Measurements from ENCODE around the gene AASDHPPT.
"Not testable (repeated sequence)": the region's sequence is repeated elsewhere in the genome, so short reads cannot be mapped to it uniquely, and the experiment has no call there.

Gene AASDHPPT

GRCh38 chr11:106077609-106078455 lies at the start of gene AASDHPPT:
AASDHPPT (plus strand) TSS chr11:106077662; CDS start chr11:106077711, 49 bp downstream.
- Mint-ChIP-seq H3K4me1 (peaks cover 37% of the 10 kb centered on the region), H3K9me3 (no peaks in the 10 kb centered on the region)

DNA sequence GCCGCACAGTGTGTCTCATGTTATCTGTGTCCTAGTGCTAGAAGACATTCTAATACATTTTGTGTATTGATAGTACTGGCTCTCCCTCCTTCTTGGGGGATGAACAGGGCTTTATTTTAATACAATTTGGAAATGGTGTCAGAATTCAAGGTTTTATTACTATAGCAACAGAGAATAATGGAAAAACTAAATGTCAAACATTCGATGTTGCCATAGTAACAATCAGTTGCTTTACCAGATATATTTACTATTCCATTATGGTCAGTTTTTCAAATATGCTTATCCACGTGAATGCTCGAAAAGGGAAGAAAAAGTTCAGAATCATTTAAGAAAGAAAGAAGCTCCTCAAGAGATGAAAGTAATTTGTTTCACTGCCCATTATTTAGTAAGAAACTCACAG lies 46.9 kb upstream of the AASDHPPT start:
- ATAC-seq (ENCODE audit: low read depth) (no peak), DNase-seq (ENCODE audit: low spot score in 2 of 2) (no peak)
- Mint-ChIP-seq H3K36me3 (peaks cover 2% of the 10 kb centered on the region), H3K9me3 (peaks cover 3% of the 10 kb centered on the region), H3K4me3 (no peak overlapping the region), H3K27ac (no peak overlapping the region), H3K27me3 (peaks cover 15% of the 10 kb centered on the region), H3K4me1 (no peaks in the 10 kb centered on the region)

More at GRCh38 chr11:106077609-106078455, at the start of gene AASDHPPT:
- peak; percentile 14 for ATAC-seq (ENCODE audit: low read depth)
- Mint-ChIP-seq H3K36me3 (peaks cover 12% of the 10 kb centered on the region), H3K27me3 (no peaks in the 10 kb centered on the region), H3K27ac (peak within 1 kb of the TSS; percentile 97), H3K4me3 (peak within 1 kb of the TSS; percentile 91)
- DNase-seq (ENCODE audit: low spot score in 2 of 2), result no peak

GRCh38 chr11:106031202-106031810 lies 46.2 kb upstream of the AASDHPPT start:
- peaks cover 2% of the 10 kb centered on the region for H3K36me3 Mint-ChIP-seq
- H3K4me3 Mint-ChIP-seq, result no peak overlapping the region
- H3K4me1 Mint-ChIP-seq, result no peaks in the 10 kb centered on the region
- H3K27ac Mint-ChIP-seq, result no peak overlapping the region
- H3K27me3 Mint-ChIP-seq, result peaks cover 15% of the 10 kb centered on the region
- H3K9me3 Mint-ChIP-seq, result peaks cover 2% of the 10 kb centered on the region
- ATAC-seq (ENCODE audit: low read depth), result no peak
- DNase-seq (ENCODE audit: low spot score in 2 of 2), result no peak

GRCh38 chr11:106031936-106032335 lies 45.5 kb upstream of the AASDHPPT start:
- ATAC-seq (ENCODE audit: low read depth) (no peak), DNase-seq (ENCODE audit: low spot score in 2 of 2) (no peak)
- no peaks in the 10 kb centered on the region for H3K4me1 Mint-ChIP-seq
- H3K27ac Mint-ChIP-seq, result no peak overlapping the region
- H3K27me3 Mint-ChIP-seq, result peaks cover 15% of the 10 kb centered on the region
- no peak overlapping the region for H3K4me3 Mint-ChIP-seq
- peaks cover 2% of the 10 kb centered on the region for H3K36me3 Mint-ChIP-seq
- H3K9me3 Mint-ChIP-seq, result peaks cover 2% of the 10 kb centered on the region

GRCh38 chr11:106032861-106033260 lies 44.6 kb upstream of the AASDHPPT start:
- Mint-ChIP-seq H3K27ac (no peak overlapping the region), H3K36me3 (no peaks in the 10 kb centered on the region), H3K4me1 (no peaks in the 10 kb centered on the region), H3K9me3 (no peaks in the 10 kb centered on the region), H3K4me3 (no peak overlapping the region), H3K27me3 (peaks cover 18% of the 10 kb centered on the region)
- no peak for ATAC-seq (ENCODE audit: low read depth)
- no peak for DNase-seq (ENCODE audit: low spot score in 2 of 2)

GRCh38 chr11:106043540-106043939 lies 33.9 kb upstream of the AASDHPPT start:
- Mint-ChIP-seq H3K36me3 (no peaks in the 10 kb centered on the region), H3K4me1 (no peaks in the 10 kb centered on the region), H3K27ac (no peak overlapping the region), H3K4me3 (no peak overlapping the region), H3K9me3 (no peaks in the 10 kb centered on the region), H3K27me3 (peaks cover 4% of the 10 kb centered on the region)
- DNase-seq (ENCODE audit: low spot score in 2 of 2) (no peak), ATAC-seq (ENCODE audit: low read depth) (no peak)

DNA sequence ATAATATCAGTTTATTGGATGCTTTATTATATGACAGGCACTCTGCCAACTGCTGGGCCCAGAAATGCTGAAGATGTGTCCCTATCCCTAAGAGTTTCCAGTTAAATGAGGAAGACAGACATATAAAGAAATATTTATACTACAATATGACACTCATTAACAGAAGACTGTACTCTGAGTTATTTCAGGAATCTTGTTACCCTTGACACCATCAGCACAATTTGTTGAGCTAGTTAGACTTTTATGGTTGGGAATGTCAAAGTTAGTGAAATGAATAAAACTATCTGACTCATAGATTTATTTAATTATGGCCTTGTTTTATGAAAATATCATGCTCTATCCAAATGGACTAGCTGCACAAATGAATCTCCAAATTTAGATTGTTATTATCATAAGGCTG lies 29.8 kb upstream of the AASDHPPT start:
- no peak for ATAC-seq (ENCODE audit: low read depth)
- no peak overlapping the region for H3K27ac Mint-ChIP-seq
- H3K4me3 Mint-ChIP-seq, result no peak overlapping the region
- no peaks in the 10 kb centered on the region for H3K36me3 Mint-ChIP-seq
- peaks cover 4% of the 10 kb centered on the region for H3K27me3 Mint-ChIP-seq
- H3K4me1 Mint-ChIP-seq, result no peaks in the 10 kb centered on the region
- no peak for DNase-seq (ENCODE audit: low spot score in 2 of 2)
- H3K9me3 Mint-ChIP-seq, result no peaks in the 10 kb centered on the region

- no peak for ATAC-seq (ENCODE audit: low read depth)
- DNase-seq (ENCODE audit: low spot score in 2 of 2), result no peak
- H3K4me3 Mint-ChIP-seq, result no peak overlapping the region
- no peaks in the 10 kb centered on the region for H3K4me1 Mint-ChIP-seq
- H3K36me3 Mint-ChIP-seq, result peaks cover 2% of the 10 kb centered on the region
- H3K27me3 Mint-ChIP-seq, result no peaks in the 10 kb centered on the region
- H3K27ac Mint-ChIP-seq, result no peak overlapping the region
- no peaks in the 10 kb centered on the region for H3K9me3 Mint-ChIP-seq
Measured at GRCh38 chr11:106049727-106050476, 27.6 kb upstream of the AASDHPPT start.

DNA sequence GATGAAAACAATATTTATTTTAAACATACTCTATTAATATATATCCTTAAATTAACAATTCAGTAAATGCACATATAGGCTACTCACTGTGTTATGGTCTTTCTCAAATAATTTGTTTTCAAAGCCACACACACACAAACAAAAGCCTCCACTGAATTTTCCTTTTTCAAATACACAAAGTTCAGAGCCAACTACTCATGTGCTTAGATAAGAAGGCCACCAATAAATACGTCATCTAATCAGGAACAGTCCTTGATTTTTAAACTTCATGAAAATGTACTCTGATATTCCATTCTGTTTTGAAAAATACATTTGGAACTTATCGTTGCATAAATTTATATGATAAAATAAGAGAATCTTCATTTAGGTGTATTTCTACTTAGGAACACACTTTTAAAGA lies 26.4 kb upstream of the AASDHPPT start:
- H3K27me3 Mint-ChIP-seq, result no peaks in the 10 kb centered on the region
- H3K36me3 Mint-ChIP-seq, result peaks cover 4% of the 10 kb centered on the region
- no peaks in the 10 kb centered on the region for H3K9me3 Mint-ChIP-seq
- DNase-seq (ENCODE audit: low spot score in 2 of 2) (no peak), ATAC-seq (ENCODE audit: low read depth) (no peak)
- H3K4me3 Mint-ChIP-seq, result no peak overlapping the region
- no peaks in the 10 kb centered on the region for H3K4me1 Mint-ChIP-seq
- no peak overlapping the region for H3K27ac Mint-ChIP-seq

DNA sequence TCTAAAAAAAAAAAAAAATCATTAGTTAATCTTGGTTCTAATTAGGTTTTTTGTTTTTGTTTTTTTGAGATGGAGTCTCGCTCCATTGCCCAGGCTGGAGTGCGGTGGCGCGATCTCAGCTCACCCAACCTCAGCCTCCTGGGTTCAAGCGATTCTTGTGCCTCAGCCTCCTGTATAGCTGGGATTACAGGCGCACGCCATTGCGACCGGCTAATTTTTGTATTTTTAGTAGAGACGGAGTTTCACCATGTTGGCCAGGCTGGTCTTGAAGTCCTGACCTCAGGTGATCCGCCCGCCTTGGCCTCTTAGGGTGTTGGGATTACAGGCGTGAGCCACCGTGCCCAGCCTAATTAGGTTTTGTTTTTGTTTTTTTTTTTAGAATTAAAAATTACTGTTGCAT lies 19.1 kb upstream of the AASDHPPT start:
- H3K4me3 Mint-ChIP-seq; DNase-seq (ENCODE audit: low spot score in 2 of 2); H3K27ac Mint-ChIP-seq; H3K4me1 Mint-ChIP-seq; H3K9me3 Mint-ChIP-seq; H3K27me3 Mint-ChIP-seq; ATAC-seq (ENCODE audit: low read depth): not testable (repeated sequence)
- peaks cover 15% of the 10 kb centered on the region for H3K36me3 Mint-ChIP-seq

DNA sequence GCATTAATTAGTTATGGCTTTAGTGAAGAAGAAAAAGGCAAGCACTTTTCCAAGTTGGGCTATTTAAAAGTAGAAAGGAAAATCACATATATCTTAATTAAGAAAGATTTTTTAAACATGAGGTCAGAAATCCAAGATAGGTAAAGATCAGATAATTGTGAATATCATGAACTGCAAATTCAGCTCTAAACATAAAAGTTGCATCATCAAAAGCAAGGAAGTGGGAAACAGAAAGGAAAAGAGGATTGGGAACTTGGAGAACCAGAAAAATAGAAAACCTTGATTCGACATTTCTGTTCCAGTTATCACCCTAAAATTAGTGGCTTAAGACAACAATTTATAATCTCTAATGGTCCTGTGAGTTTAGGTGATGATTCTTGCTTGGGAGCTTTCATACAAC lies 17.8 kb upstream of the AASDHPPT start:
- peaks cover 7% of the 10 kb centered on the region for H3K4me1 Mint-ChIP-seq
- H3K36me3 Mint-ChIP-seq, result peaks cover 14% of the 10 kb centered on the region
- H3K27me3 Mint-ChIP-seq, result no peaks in the 10 kb centered on the region
- H3K27ac Mint-ChIP-seq, result no peak overlapping the region
- no peak overlapping the region for H3K4me3 Mint-ChIP-seq
- DNase-seq (ENCODE audit: low spot score in 2 of 2), result no peak
- H3K9me3 Mint-ChIP-seq, result no peaks in the 10 kb centered on the region
- no peak for ATAC-seq (ENCODE audit: low read depth)

DNA sequence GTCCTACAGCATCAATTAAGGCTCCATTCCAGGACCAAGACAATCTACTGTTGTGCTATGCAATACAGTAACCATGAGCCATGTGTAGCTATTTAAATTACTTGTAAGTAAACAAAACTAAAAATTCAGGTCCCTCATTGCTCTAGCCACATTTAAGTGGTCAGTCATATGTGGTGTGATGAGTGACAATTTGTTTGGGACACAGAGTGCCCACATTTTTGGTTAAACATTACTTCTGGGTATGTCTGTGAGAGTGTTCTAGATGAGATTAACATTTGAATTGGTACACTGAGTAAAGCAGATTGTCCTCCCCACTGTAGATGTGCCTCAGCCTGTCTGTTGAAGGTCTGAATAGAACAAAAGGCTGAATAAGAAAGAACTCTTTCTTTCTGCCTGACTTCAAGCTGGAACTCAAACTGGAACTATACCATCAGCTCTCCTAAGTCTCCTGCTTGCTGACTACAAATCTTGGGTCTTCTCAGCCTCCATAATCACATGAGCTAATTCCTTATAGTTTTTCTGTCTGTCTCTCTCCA lies 16.1 kb upstream of the AASDHPPT start:
- Mint-ChIP-seq H3K4me1 (peaks cover 7% of the 10 kb centered on the region), H3K27ac (no peak overlapping the region), H3K9me3 (no peaks in the 10 kb centered on the region), H3K4me3 (no peak overlapping the region), H3K27me3 (no peaks in the 10 kb centered on the region), H3K36me3 (peaks cover 15% of the 10 kb centered on the region)
- DNase-seq (ENCODE audit: low spot score in 2 of 2), result no peak
- ATAC-seq (ENCODE audit: low read depth), result no peak

DNA sequence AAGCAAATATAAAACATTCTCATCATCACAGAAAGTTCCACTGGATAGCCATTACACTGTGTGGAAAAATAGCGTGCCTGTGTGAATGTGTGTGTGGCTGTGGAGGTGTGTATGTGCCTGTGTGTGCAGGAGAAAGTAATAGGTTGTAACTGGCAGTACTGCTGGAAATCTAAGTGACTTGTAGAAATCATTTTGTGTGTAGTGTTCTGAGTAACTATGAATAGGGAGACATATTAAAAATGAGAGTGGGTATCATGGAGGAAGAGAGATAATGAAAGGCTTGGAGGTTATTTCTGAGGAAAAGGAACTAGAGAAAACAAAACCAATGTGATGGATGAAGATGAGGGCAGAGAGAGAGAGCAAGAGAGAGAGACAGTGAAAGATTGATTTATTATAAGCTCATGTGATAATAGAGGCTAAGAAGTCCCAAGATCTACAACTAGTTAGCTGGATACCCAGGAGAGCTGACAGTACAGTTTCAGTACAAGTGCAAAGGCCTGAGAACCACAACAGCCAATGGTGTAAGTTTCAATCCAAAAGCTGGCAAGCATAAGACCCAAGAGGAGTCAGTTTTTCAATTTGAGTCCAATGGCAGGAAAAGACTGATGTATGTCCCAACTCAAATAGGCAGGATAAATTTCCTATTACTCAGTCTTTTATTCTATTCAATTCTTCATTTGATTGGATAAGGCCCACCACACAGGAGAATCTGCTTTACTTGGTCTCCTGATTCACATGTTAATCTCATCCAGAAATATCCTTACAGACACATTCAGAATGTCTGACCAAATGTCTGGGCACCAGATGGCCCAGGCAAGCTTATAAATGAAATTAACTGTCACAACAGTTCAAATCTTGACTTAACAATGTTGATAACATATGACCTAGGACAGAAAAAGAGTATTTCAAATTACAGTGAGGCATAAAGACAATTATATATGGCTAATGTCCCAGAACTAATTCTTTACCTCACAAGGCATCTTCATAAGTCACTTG lies 15.2 kb upstream of the AASDHPPT start:
- H3K27ac Mint-ChIP-seq, result peak overlapping the region; percentile 32
- H3K4me3 Mint-ChIP-seq, result no peak overlapping the region
- H3K4me1 Mint-ChIP-seq, result peaks cover 9% of the 10 kb centered on the region
- H3K36me3 Mint-ChIP-seq, result peaks cover 18% of the 10 kb centered on the region
- no peaks in the 10 kb centered on the region for H3K27me3 Mint-ChIP-seq
- H3K9me3 Mint-ChIP-seq, result no peaks in the 10 kb centered on the region
- DNase-seq (ENCODE audit: low spot score in 2 of 2), result no peak
- no peak for ATAC-seq (ENCODE audit: low read depth)
